HCT116 (cell line): Measurements from ENCODE around the gene ADA. TPM values are rescaled to one million over a fixed set of nuclear protein-coding genes. Genes with fewer than 3 reads are reported as not detected.

Source experiments
- ATAC-seq: fragments of 200-7000 bp; cut with Tn5 transposase; 2 replicates; pipeline ENCODE4 v1.9.1; 2020; ENCODE audit warnings: mild to moderate bottlenecking, moderate library complexity
- BruUV-seq: library from RNA; stranded (reverse); fragments of 400-500 nt; replicated peaks from 2 replicates; lab custom pipeline; 2021; lab: Mats Ljungman, UMichigan
- CTCF ChIA-PET: fragments of 300-600 bp; sonication (Branson Sonifier 250); formaldehyde crosslinking; loops from one replicate; lab custom pipeline; 2021; ENCODE audit warnings: antibody characterized with exemption; lab: Charles Lee
- POLR2A ChIA-PET: fragments of 300-600, 350-600 bp; sonication (Branson Sonifier 250); formaldehyde crosslinking; loops from one replicate; lab custom pipeline; 2021; ENCODE audit warnings: antibody characterized with exemption; lab: Charles Lee
- RAD21 ChIA-PET, 2 experiments: fragments of 300-600 bp; sonication (Branson Sonifier 250); formaldehyde crosslinking; loops; one replicate each; lab custom pipeline; 2023; ENCODE audit warnings: low total read pairs in 2 of 2; ENCODE audit not compliant: uncharacterized antibody in 2 of 2, unreplicated experiment in 2 of 2, low non-redundant PET in 1 of 2; lab: Charles Lee
- DNase-seq: peaks from one replicate; pipeline ENCODE4 v3.0.0-alpha.2; 2010; ENCODE audit warnings: low read depth, low spot score
- H2AFZ ChIP-seq: fragments of 200-600 bp; shearing (Covaris generic), sonication (generic); 2 replicates; pipeline ENCODE4 v1.6.1; 2017; ENCODE audit warnings: low read depth, mixed run types, mixed read lengths, antibody characterized with exemption, low read length; ENCODE audit not compliant: poor library complexity, severe bottlenecking
- H3K27ac ChIP-seq: 2 replicates; pipeline ENCODE4 v1.5.1; 2012; ENCODE audit warnings: low read depth, low read length
- H3K27me3 ChIP-seq: fragments of 200-600 bp; sonication (generic); 2 replicates; pipeline ENCODE4 v1.6.1; 2016; ENCODE audit warnings: mixed run types, low read length, mixed read lengths; ENCODE audit not compliant: insufficient read depth
- H3K36me3 ChIP-seq, 2 experiments: fragments of 200-500 bp in 1 of 2; fragments of 200-600 bp in 1 of 2; sonication (Bioruptor generic) in 1 of 2; sonication (generic) in 1 of 2; 2 replicates each; pipeline versions ENCODE4 v1.5.1 to v1.6.1; 2014 to 2016; ENCODE audit warnings: low read length in 2 of 2, inconsistent platforms in 1 of 2, mixed read lengths in 1 of 2, mixed run types in 1 of 2; ENCODE audit not compliant: insufficient read depth in 2 of 2, control insufficient read depth in 1 of 2
- H3K4me1 ChIP-seq, 2 experiments: fragments of 200-600 bp in 1 of 2; sonication (generic) in 1 of 2; 2 replicates each; pipeline versions ENCODE4 v1.5.1 to v1.6.1; 2012 to 2017; ENCODE audit warnings: low read length in 2 of 2, inconsistent platforms in 1 of 2, mild to moderate bottlenecking in 1 of 2, mixed read lengths in 1 of 2, mixed run types in 1 of 2, moderate library complexity in 1 of 2; ENCODE audit not compliant: insufficient read depth in 2 of 2, control insufficient read depth in 1 of 2
- H3K4me2 ChIP-seq: fragments of 200-600 bp; sonication (generic); 2 replicates; pipeline ENCODE4 v1.6.1; 2017; ENCODE audit warnings: mixed run types, low read length, mixed read lengths
- H3K4me3 ChIP-seq, 2 experiments: fragments of 200-600 bp in 1 of 2; sonication (generic) in 1 of 2; replicated peaks in 1 of 2; 2 replicates each; pipeline ENCODE4 v1.5.1; 2011 to 2016; ENCODE audit warnings: low read length in 2 of 2, control low read depth in 1 of 2, low read depth in 1 of 2, mild to moderate bottlenecking in 1 of 2, mixed read lengths in 1 of 2, mixed run types in 1 of 2
- H3K79me2 ChIP-seq: fragments of 200-600 bp; sonication (generic); 2 replicates; pipeline ENCODE4 v1.6.1; 2017; ENCODE audit warnings: mild to moderate bottlenecking, mixed run types, low read length, moderate library complexity, mixed read lengths; ENCODE audit not compliant: insufficient read depth
- H3K9ac ChIP-seq: fragments of 200-600 bp; sonication (generic); 2 replicates; pipeline ENCODE4 v1.6.1; 2016; ENCODE audit warnings: low read length, mixed read lengths
- H3K9me2 ChIP-seq: fragments of 200-600 bp; sonication (generic), shearing (Covaris generic); 2 replicates; pipeline ENCODE4 v1.6.1; 2017; ENCODE audit warnings: mixed run types, mild to moderate bottlenecking, moderate library complexity; ENCODE audit not compliant: insufficient read depth
- H3K9me3 ChIP-seq, 2 experiments: fragments of 200-500 bp in 1 of 2; fragments of 200-600 bp in 1 of 2; sonication (Bioruptor generic) in 1 of 2; sonication (generic) in 1 of 2; 2 replicates each; pipeline ENCODE4 v1.6.1; 2014 to 2017; ENCODE audit warnings: low read length in 2 of 2, mixed read lengths in 2 of 2, inconsistent platforms in 1 of 2, low read depth in 1 of 2, mild to moderate bottlenecking in 1 of 2, mixed run types in 1 of 2, moderate library complexity in 1 of 2; ENCODE audit not compliant: control insufficient read depth in 1 of 2, insufficient read depth in 1 of 2
- H4K20me1 ChIP-seq: fragments of 200-600 bp; sonication (generic), shearing (Covaris generic); 2 replicates; pipeline ENCODE4 v1.6.1; 2017; ENCODE audit warnings: mixed run types, mild to moderate bottlenecking, moderate library complexity; ENCODE audit not compliant: insufficient read depth
- EZH2phosphoT487 ChIP-seq: fragments of 200-600 bp; IDR thresholded peaks from 2 replicates; pipeline ENCODE4 v1.6.1; 2018; ENCODE audit warnings: antibody characterized with exemption, borderline replicate concordance
- FOSL1 ChIP-seq: IDR thresholded peaks from 2 replicates; pipeline ENCODE4 v1.6.1; 2012; ENCODE audit warnings: low read depth
- JUND ChIP-seq: IDR thresholded peaks from 2 replicates; pipeline ENCODE4 v1.6.1; 2012
- POLR2A ChIP-seq: IDR thresholded peaks from 2 replicates; pipeline ENCODE4 v1.7.0; 2011; ENCODE audit warnings: borderline replicate concordance; ENCODE audit not compliant: insufficient read depth, insufficient read length; ENCODE audit errors: extremely low read depth
- RAD21 ChIP-seq: IDR thresholded peaks from 2 replicates; pipeline ENCODE4 v1.6.1; 2012; ENCODE audit warnings: low read depth, mild to moderate bottlenecking
- SIN3A ChIP-seq: IDR thresholded peaks from 2 replicates; pipeline ENCODE4 v1.6.1; 2012; ENCODE audit warnings: low read depth
- SP1 ChIP-seq: IDR thresholded peaks from 2 replicates; pipeline ENCODE4 v1.6.1; 2012; ENCODE audit warnings: low read depth
- TCF7L2 ChIP-seq: IDR thresholded peaks from 2 replicates; pipeline ENCODE4 v1.7.0; 2011; ENCODE audit warnings: borderline replicate concordance, inconsistent platforms; ENCODE audit not compliant: insufficient read depth, insufficient read length; ENCODE audit errors: extremely low read depth
- YY1 ChIP-seq: IDR thresholded peaks from 2 replicates; pipeline ENCODE4 v1.6.1; 2011; ENCODE audit warnings: low read length, low read depth, moderate library complexity, mild to moderate bottlenecking; ENCODE audit not compliant: insufficient replicate concordance; ENCODE audit errors: extremely low read depth
- ZNF274 ChIP-seq: fragments of 200-500 bp; sonication (Bioruptor generic); IDR thresholded peaks from 2 replicates; pipeline ENCODE4 v1.6.1; 2014; ENCODE audit warnings: mild to moderate bottlenecking, low read depth, low read length, inconsistent platforms
- intact Hi-C: fragments of 100-400 bp; cut with micrococcal nuclease; formaldehyde crosslinking; loops from 2 replicates; pipeline ENCODE4 v1.10.0; 2022
- total RNA-seq: library from RNA; stranded (reverse); gene quantifications from one replicate; pipeline ENCODE4 v1.2.1, GENCODE V29; 2021; ENCODE audit not compliant: unreplicated experiment
- TF ChIP-seq, protein P1 (sequence below): IDR thresholded peaks from 2 replicates; pipeline ENCODE4 v1.6.1; 2012; ENCODE audit warnings: low read depth
- TF ChIP-seq, protein P2 (sequence below): IDR thresholded peaks from 2 replicates; pipeline ENCODE4 v1.6.1; 2012

ADA gene
- total RNA-seq, 1 experiment from 2014 or later = 25.9 TPM

DNA sequence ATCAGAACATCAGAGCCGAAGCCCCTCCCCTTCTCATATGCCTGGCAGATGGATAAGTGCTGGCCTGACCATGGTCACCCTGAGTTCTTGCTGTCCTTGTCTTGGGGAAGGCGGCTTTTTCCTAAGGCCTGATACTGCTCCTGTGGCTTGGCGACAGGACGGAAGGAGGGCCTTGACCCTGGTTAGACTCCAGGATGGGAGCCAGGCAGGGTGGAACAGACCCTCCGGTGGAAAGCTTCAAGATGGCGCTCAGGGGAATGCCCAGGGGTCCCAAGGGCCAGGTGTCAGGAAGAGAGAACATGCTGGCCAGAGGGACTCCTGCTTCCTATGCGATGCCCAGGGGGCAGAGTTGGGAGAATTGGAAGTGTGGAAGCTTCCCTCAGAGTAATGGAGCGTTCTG is 29.6 kb downstream of the ADA start:
- ChIA-PET CTCF (no interaction called here), RAD21 (no interaction called here)
- no peak for ATAC-seq

More for the DNA sequence above, 29.6 kb downstream of the ADA start:
- Histone ChIP-seq H3K9me2 (no peaks in the 10 kb centered on the region), H3K4me1 (no peaks in the 10 kb centered on the region), H3K4me3 (no peak overlapping the region), H3K79me2 (no peaks in the 10 kb centered on the region), H3K36me3 (peaks cover 10 to 46% of the 10 kb centered on the region in 2 experiments; a peak in 3 of 4 replicates), H3K27ac (no peak overlapping the region), H3K9ac (no peak overlapping the region), H3K27me3 (no peaks in the 10 kb centered on the region), H4K20me1 (no peaks in the 10 kb centered on the region), H2AFZ (no peak overlapping the region), H3K4me2 (no peak overlapping the region), H3K9me3 (peaks cover 0 to 3% of the 10 kb centered on the region in 2 experiments; a peak in 3 of 4 replicates)
- no peak for DNase-seq
- BruUV-seq = no TSS peak
- intact Hi-C loops = no loop called here
- POLR2A ChIA-PET = no interaction called here
- TF ChIP-seq, protein P1, sequence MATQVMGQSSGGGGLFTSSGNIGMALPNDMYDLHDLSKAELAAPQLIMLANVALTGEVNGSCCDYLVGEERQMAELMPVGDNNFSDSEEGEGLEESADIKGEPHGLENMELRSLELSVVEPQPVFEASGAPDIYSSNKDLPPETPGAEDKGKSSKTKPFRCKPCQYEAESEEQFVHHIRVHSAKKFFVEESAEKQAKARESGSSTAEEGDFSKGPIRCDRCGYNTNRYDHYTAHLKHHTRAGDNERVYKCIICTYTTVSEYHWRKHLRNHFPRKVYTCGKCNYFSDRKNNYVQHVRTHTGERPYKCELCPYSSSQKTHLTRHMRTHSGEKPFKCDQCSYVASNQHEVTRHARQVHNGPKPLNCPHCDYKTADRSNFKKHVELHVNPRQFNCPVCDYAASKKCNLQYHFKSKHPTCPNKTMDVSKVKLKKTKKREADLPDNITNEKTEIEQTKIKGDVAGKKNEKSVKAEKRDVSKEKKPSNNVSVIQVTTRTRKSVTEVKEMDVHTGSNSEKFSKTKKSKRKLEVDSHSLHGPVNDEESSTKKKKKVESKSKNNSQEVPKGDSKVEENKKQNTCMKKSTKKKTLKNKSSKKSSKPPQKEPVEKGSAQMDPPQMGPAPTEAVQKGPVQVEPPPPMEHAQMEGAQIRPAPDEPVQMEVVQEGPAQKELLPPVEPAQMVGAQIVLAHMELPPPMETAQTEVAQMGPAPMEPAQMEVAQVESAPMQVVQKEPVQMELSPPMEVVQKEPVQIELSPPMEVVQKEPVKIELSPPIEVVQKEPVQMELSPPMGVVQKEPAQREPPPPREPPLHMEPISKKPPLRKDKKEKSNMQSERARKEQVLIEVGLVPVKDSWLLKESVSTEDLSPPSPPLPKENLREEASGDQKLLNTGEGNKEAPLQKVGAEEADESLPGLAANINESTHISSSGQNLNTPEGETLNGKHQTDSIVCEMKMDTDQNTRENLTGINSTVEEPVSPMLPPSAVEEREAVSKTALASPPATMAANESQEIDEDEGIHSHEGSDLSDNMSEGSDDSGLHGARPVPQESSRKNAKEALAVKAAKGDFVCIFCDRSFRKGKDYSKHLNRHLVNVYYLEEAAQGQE = no peak
- TF ChIP-seq EZH2phosphoT487 (no peak), SP1 (no peak), JUND (no peak), FOSL1 (no peak), POLR2A (no peak), RAD21 (no peak), SIN3A (no peak), TCF7L2 (no peak), ZNF274 (no peak), YY1 (no peak)
- TF ChIP-seq, protein P2, sequence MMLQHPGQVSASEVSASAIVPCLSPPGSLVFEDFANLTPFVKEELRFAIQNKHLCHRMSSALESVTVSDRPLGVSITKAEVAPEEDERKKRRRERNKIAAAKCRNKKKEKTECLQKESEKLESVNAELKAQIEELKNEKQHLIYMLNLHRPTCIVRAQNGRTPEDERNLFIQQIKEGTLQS = no peak
